SK-N-SH treated with all-trans-retinoic acid at 6 μM for 48 hours (cell line): Measurements from ENCODE around the gene TBC1D22B.

Experiments
- ATAC-seq: fragments of 200-7000 bp; cut with Tn5 transposase; 3 replicates; pipeline ENCODE4 v1.9.1; 2020; ENCODE audit warnings: mild to moderate bottlenecking, moderate library complexity
- ARNTL ChIP-seq: fragments of 450-650 bp; formaldehyde crosslinking; IDR thresholded peaks from 2 replicates; pipeline ENCODE4 v1.5.0; 2020; ENCODE audit warnings: low read depth, mild to moderate bottlenecking, moderate library complexity, borderline replicate concordance
- BACH2 ChIP-seq: fragments of 250-450 bp; sonication (Bioruptor Pico); IDR thresholded peaks from 2 replicates; pipeline ENCODE4 v1.9.0; 2021; ENCODE audit warnings: mild to moderate bottlenecking, borderline replicate concordance
- CSDC2 ChIP-seq: fragments of 250-450 bp; sonication (Bioruptor Pico); IDR thresholded peaks from 2 replicates; pipeline ENCODE4 v1.5.0; 2020; ENCODE audit warnings: mild to moderate bottlenecking, moderate library complexity
- ESRRG ChIP-seq: fragments of 250-450 bp; sonication (Bioruptor Pico); IDR thresholded peaks from 2 replicates; pipeline ENCODE4 v1.6.1; 2021; ENCODE audit warnings: mild to moderate bottlenecking
- GLIS3 ChIP-seq: fragments of 250-450 bp; sonication (Bioruptor Pico); IDR thresholded peaks from 2 replicates; pipeline ENCODE4 v1.5.0; 2020; ENCODE audit warnings: mild to moderate bottlenecking, moderate library complexity
- ISL1 ChIP-seq: fragments of 250-450 bp; sonication (Bioruptor Pico); IDR thresholded peaks from 2 replicates; pipeline ENCODE4 v2.1.2; 2022; ENCODE audit warnings: mild to moderate bottlenecking, moderate library complexity
- OSR1 ChIP-seq: fragments of 250-450 bp; sonication (Bioruptor Pico); IDR thresholded peaks from 2 replicates; pipeline ENCODE4 v1.8.0; 2022; ENCODE audit warnings: moderate library complexity, mild to moderate bottlenecking, inconsistent platforms
- PATZ1 ChIP-seq: fragments of 250-450 bp; sonication (Bioruptor Pico); IDR thresholded peaks from 2 replicates; pipeline ENCODE4 v1.8.0; 2020; ENCODE audit warnings: mild to moderate bottlenecking, moderate library complexity, borderline replicate concordance
- POU6F1 ChIP-seq: fragments of 250-450 bp; sonication (Bioruptor Pico); IDR thresholded peaks from 2 replicates; pipeline ENCODE4 v1.8.0; 2021; ENCODE audit warnings: low read depth, mild to moderate bottlenecking, moderate library complexity, borderline replicate concordance
- PPARA ChIP-seq: fragments of 250-450 bp; sonication (Bioruptor Pico); IDR thresholded peaks from 2 replicates; pipeline ENCODE4 v1.5.0; 2020; ENCODE audit warnings: mild to moderate bottlenecking, borderline replicate concordance
- RARB ChIP-seq: fragments of 250-450 bp; sonication (Bioruptor Pico); IDR thresholded peaks from 2 replicates; pipeline ENCODE4 v1.8.0; 2021; ENCODE audit warnings: mild to moderate bottlenecking, moderate library complexity
- SNAI2 ChIP-seq: fragments of 250-450 bp; sonication (Bioruptor Pico); IDR thresholded peaks from 2 replicates; pipeline ENCODE4 v1.5.0; 2020; ENCODE audit warnings: mild to moderate bottlenecking, moderate library complexity
- TCF4 ChIP-seq: fragments of 250-450 bp; sonication (Bioruptor Pico); IDR thresholded peaks from 2 replicates; pipeline ENCODE4 v1.8.0; 2021; ENCODE audit warnings: mild to moderate bottlenecking, moderate library complexity, borderline replicate concordance
- TOX ChIP-seq: fragments of 250-450 bp; sonication (Bioruptor Pico); IDR thresholded peaks from 2 replicates; pipeline ENCODE4 v1.8.0; 2021; ENCODE audit warnings: mild to moderate bottlenecking, moderate library complexity, borderline replicate concordance
- TSHZ2 ChIP-seq: fragments of 250-450 bp; sonication (Bioruptor Pico); IDR thresholded peaks from 2 replicates; pipeline ENCODE4 v1.5.0; 2020; ENCODE audit warnings: mild to moderate bottlenecking, moderate library complexity
- ZC3H10 ChIP-seq: fragments of 250-450 bp; sonication (Bioruptor Pico); IDR thresholded peaks from 2 replicates; pipeline ENCODE4 v1.5.1; 2021; ENCODE audit warnings: mild to moderate bottlenecking, moderate library complexity
- ZFP3 ChIP-seq: fragments of 250-450 bp; sonication (Bioruptor Pico); IDR thresholded peaks from 2 replicates; pipeline ENCODE4 v1.5.0; 2020; ENCODE audit warnings: mild to moderate bottlenecking, moderate library complexity
- ZFP30 ChIP-seq: fragments of 450-650 bp; formaldehyde crosslinking; IDR thresholded peaks from 2 replicates; pipeline ENCODE4 v1.5.0; 2022; ENCODE audit warnings: mild to moderate bottlenecking, moderate library complexity
- ZNF565 ChIP-seq: fragments of 450-650 bp; formaldehyde crosslinking; conservative IDR thresholded peaks from 2 replicates; pipeline ENCODE4 v1.5.0; 2020; ENCODE audit warnings: low read depth, mild to moderate bottlenecking, moderate library complexity
- ZNF70 ChIP-seq: fragments of 450-650 bp; formaldehyde crosslinking; IDR thresholded peaks from 2 replicates; pipeline ENCODE4 v1.5.0; 2020; ENCODE audit warnings: mild to moderate bottlenecking, moderate library complexity
- ZNF8 ChIP-seq: fragments of 450-650 bp; formaldehyde crosslinking; IDR thresholded peaks from 2 replicates; pipeline ENCODE4 v1.5.0; 2020; ENCODE audit warnings: mild to moderate bottlenecking, moderate library complexity

Gene TBC1D22B

GRCh38 chr6:37287519-37288157 lies 30.1 kb downstream of the TBC1D22B start:
- ATAC-seq = no peak
- TF ChIP-seq GLIS3 (CRISPR knock-in tag) (no peak), ZFP3 (CRISPR knock-in tag) (no peak), ZNF565 (no peak), TCF4 (CRISPR knock-in tag) (no peak), ESRRG (CRISPR knock-in tag) (no peak), ZFP30 (CRISPR knock-in tag) (no peak), ZC3H10 (CRISPR knock-in tag) (no peak), ARNTL (CRISPR knock-in tag) (no peak), CSDC2 (CRISPR knock-in tag) (no peak), ZNF70 (CRISPR knock-in tag) (no peak)

- no peak for ATAC-seq
Observed at GRCh38 chr6:37288247-37288646, 30.7 kb downstream of the TBC1D22B start.

GRCh38 chr6:37289931-37290330 lies 32.4 kb downstream of the TBC1D22B start:
- TF ChIP-seq TOX (CRISPR knock-in tag) (no peak), ZNF70 (CRISPR knock-in tag) (no peak), SNAI2 (CRISPR knock-in tag) (no peak), POU6F1 (no peak), OSR1 (CRISPR knock-in tag) (no peak), TCF4 (CRISPR knock-in tag) (no peak), ARNTL (CRISPR knock-in tag) (no peak), TSHZ2 (no peak), ESRRG (CRISPR knock-in tag) (no peak), CSDC2 (CRISPR knock-in tag) (no peak), ZFP30 (CRISPR knock-in tag) (no peak)
- TF ChIP-seq, all 23 proteins: peak for 0
- ATAC-seq = no peak

More at GRCh38 chr6:37288247-37288646, 30.7 kb downstream of the TBC1D22B start:
- TF ChIP-seq TCF4 (CRISPR knock-in tag) (no peak), ZNF70 (CRISPR knock-in tag) (no peak), RARB (CRISPR knock-in tag) (no peak), BACH2 (CRISPR knock-in tag) (no peak), POU6F1 (no peak), ESRRG (CRISPR knock-in tag) (no peak), TSHZ2 (no peak), OSR1 (CRISPR knock-in tag) (no peak), CSDC2 (CRISPR knock-in tag) (no peak), PATZ1 (CRISPR knock-in tag) (no peak), ISL1 (CRISPR knock-in tag) (no peak), ZNF8 (CRISPR knock-in tag) (no peak), PPARA (CRISPR knock-in tag) (no peak)
